NCI-H69 (cell line): ENCODE results near the gene HBEGF.

Experiments used
- DNase-seq: peaks from one replicate; lab custom pipeline; 2025; lab: John Stamatoyannopoulos, UW

The HBEGF gene

GRCh38 chr5:140302786-140303639, 43.4 kb downstream of the HBEGF start, which contains the start of gene PFDN1:
TSS of gene PFDN1 (minus strand) at chr5:140303101. CDS start at chr5:140303073, 28 bp downstream.
- DNase-seq, result peak; percentile 98

- no peak for DNase-seq
Observed at GRCh38 chr5:140301136-140301535, 45.3 kb downstream of the HBEGF start.

- DNase-seq, result no peak
Observed at GRCh38 chr5:140299056-140299455, 47.3 kb downstream of the HBEGF start.

GRCh38 chr5:140298183-140298601, 48.2 kb downstream of the HBEGF start:
- no peak for DNase-seq

- no peak for DNase-seq
Observed at GRCh38 chr5:140297283-140297682, 49.1 kb downstream of the HBEGF start.

- no peak for DNase-seq
Observed at GRCh38 chr5:140296289-140296688, 50.1 kb downstream of the HBEGF start.

- peak; percentile 55 for DNase-seq
Observed at GRCh38 chr5:140295414-140295813, 51.0 kb downstream of the HBEGF start.

- no peak for DNase-seq
Observed at GRCh38 chr5:140294753-140295152, 51.6 kb downstream of the HBEGF start.

GRCh38 chr5:140293849-140294100, 52.6 kb downstream of the HBEGF start:
- DNase-seq, result no peak

- no peak for DNase-seq
Observed at GRCh38 chr5:140293091-140293848, 53.1 kb downstream of the HBEGF start.

GRCh38 chr5:140292212-140293036, 54.0 kb downstream of the HBEGF start:
- no peak for DNase-seq

GRCh38 chr5:140287801-140288521, 58.4 kb downstream of the HBEGF start:
- DNase-seq, result no peak

GRCh38 chr5:140286424-140286823, 60.0 kb downstream of the HBEGF start:
- no peak for DNase-seq

GRCh38 chr5:140284013-140284412, 62.4 kb downstream of the HBEGF start:
- no peak for DNase-seq
